Testis (tissue), 2 donors: Measurements from ENCODE around the gene N4BP2L2.

ENCODE experiments used
- POLR2A ChIP-seq: fragments of 450-650 bp; IDR thresholded peaks from one replicate; pipeline ENCODE4 v1.6.1; 2017; ENCODE audit warnings: antibody characterized with exemption, mild to moderate bottlenecking, moderate library complexity
- TF ChIP-seq, protein P1 (sequence below), 3 experiments: fragments of 450-650 bp in 2 of 3; fragments of 200-600 bp in 1 of 3; sonication (generic) in 1 of 3; IDR thresholded peaks; one replicate each; pipeline ENCODE4 v1.5.1; 2016 to 2019; ENCODE audit warnings: antibody characterized with exemption in 3 of 3, mild to moderate bottlenecking in 2 of 3, moderate library complexity in 1 of 3

- TF ChIP-seq POLR2A, result no peak
- TF ChIP-seq, protein P1, sequence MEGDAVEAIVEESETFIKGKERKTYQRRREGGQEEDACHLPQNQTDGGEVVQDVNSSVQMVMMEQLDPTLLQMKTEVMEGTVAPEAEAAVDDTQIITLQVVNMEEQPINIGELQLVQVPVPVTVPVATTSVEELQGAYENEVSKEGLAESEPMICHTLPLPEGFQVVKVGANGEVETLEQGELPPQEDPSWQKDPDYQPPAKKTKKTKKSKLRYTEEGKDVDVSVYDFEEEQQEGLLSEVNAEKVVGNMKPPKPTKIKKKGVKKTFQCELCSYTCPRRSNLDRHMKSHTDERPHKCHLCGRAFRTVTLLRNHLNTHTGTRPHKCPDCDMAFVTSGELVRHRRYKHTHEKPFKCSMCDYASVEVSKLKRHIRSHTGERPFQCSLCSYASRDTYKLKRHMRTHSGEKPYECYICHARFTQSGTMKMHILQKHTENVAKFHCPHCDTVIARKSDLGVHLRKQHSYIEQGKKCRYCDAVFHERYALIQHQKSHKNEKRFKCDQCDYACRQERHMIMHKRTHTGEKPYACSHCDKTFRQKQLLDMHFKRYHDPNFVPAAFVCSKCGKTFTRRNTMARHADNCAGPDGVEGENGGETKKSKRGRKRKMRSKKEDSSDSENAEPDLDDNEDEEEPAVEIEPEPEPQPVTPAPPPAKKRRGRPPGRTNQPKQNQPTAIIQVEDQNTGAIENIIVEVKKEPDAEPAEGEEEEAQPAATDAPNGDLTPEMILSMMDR (IDR thresholded peaks at IDR 0.05), result no peak
Observed at GRCh38 chr13:32383836-32384618, 154.6 kb downstream of the N4BP2L2 start.
